Upper lobe of left lung (tissue), 6 donors: ENCODE results near the gene PCNX2. TPM values are rescaled to one million over a fixed set of nuclear protein-coding genes. Genes with fewer than 3 reads are reported as not detected.

Experiments used
- ATAC-seq, 2 donors: fragments of 200-7000 bp; cut with Tn5 transposase; one replicate each; pipeline ENCODE4 v1.9.1; 2022; ENCODE audit warnings: mild to moderate bottlenecking in 2 of 2, moderate library complexity in 2 of 2; ENCODE audit not compliant: low FRiP score in 2 of 2
- DNase-seq, 2 donors: peaks; one replicate each; pipeline ENCODE4 v3.0.0-alpha.2; 2019 to 2020
- H3K27ac ChIP-seq, 4 donors: fragments of 200-600 bp; sonication (generic); one replicate each; pipeline ENCODE4 v1.5.1; 2016 to 2019
- H3K27me3 ChIP-seq, 4 donors: fragments of 200-600 bp; sonication (generic); one replicate each; pipeline ENCODE4 v1.5.1; 2017 to 2019
- H3K36me3 ChIP-seq, 4 donors: fragments of 200-600 bp; sonication (generic); one replicate each; pipeline ENCODE4 v1.5.1; 2016 to 2019
- H3K4me1 ChIP-seq, 4 donors: fragments of 200-600 bp; sonication (generic); one replicate each; pipeline ENCODE4 v1.5.1; 2018 to 2019
- H3K4me3 ChIP-seq, 4 donors: fragments of 200-600 bp; sonication (generic); one replicate each; pipeline ENCODE4 v1.5.1; 2017 to 2019; ENCODE audit warnings: mild to moderate bottlenecking in 2 of 4, moderate library complexity in 1 of 4
- H3K9me3 ChIP-seq, 4 donors: fragments of 200-600 bp; sonication (generic); one replicate each; pipeline ENCODE4 v1.5.1; 2018 to 2019
- CTCF ChIP-seq, 6 experiments: fragments of 450-650 bp in 4 of 6; fragments of 200-600 bp in 2 of 6; sonication (generic) in 2 of 6; IDR thresholded peaks; one replicate each; pipeline ENCODE4 v1.5.1; 2016 to 2019; ENCODE audit warnings: antibody characterized with exemption in 6 of 6
- EP300 ChIP-seq, 4 donors: sonication (generic); formaldehyde crosslinking; IDR thresholded peaks; one replicate each; pipeline ENCODE4 v1.5.1; 2017; ENCODE audit warnings: antibody characterized with exemption in 4 of 4, control low read depth in 2 of 4
- POLR2A ChIP-seq, 4 donors: fragments of 450-650 bp; IDR thresholded peaks; one replicate each; pipeline ENCODE4 v1.5.1; 2016 to 2017; ENCODE audit warnings: antibody characterized with exemption in 4 of 4, mild to moderate bottlenecking in 2 of 4
- POLR2AphosphoS5 ChIP-seq, 2 donors: sonication (generic); formaldehyde crosslinking; IDR thresholded peaks; one replicate each; pipeline ENCODE4 v1.5.1; 2017; ENCODE audit warnings: antibody characterized with exemption in 2 of 2
- WGBS, 2 donors: methylation state at CpG; one replicate each; pipeline ENCODE4 v1.1.5; 2017 to 2018; 5-methylcytosine and 5-hydroxymethylcytosine counted together
- total RNA-seq, 6 donors: library from RNA; depleted of rRNA in 4 of 6; stranded (reverse); fragments of >200 nt in 4 of 6; gene quantifications; one replicate each; pipeline versions ENCODE4 v1.1.0 to v1.2.1, GENCODE V29; 2016 to 2021
- donor health status: DM: no; HTN: no; CAD: no; lungs with moderate emphysema.
- donor health status: DM: no; HTN: yes; CAD: no; lungs with severe emphysema.

PCNX2 gene
- total RNA-seq, 6 donors from 2014 or later = 8.2 to 27.2 (median 14.5) TPM

GRCh38 chr1:233193741-233194140 lies 101.8 kb downstream of the PCNX2 start:
- H3K4me3 ChIP-seq = no peak overlapping the region
- no peak for TF ChIP-seq POLR2A (IDR thresholded peaks at IDR 0.05)
- TF ChIP-seq EP300 (IDR thresholded peaks at IDR 0.05) = no peak
- no peak for TF ChIP-seq POLR2AphosphoS5 (IDR thresholded peaks at IDR 0.05)
- no peak for TF ChIP-seq CTCF (IDR thresholded peaks at IDR 0.05)
- peaks cover 0 to 10% (median 2%) of the 10 kb centered on the region in 4 donors for H3K9me3 ChIP-seq
- H3K27ac ChIP-seq = no peak overlapping the region
- no peaks in the 10 kb centered on the region for H3K27me3 ChIP-seq
- WGBS, 2 donors = 92% methylated on average over 3 of the region's 3 CpGs
- no peak for ATAC-seq
- no peaks in the 10 kb centered on the region for H3K36me3 ChIP-seq
- no peak for DNase-seq
- H3K4me1 ChIP-seq = no peaks in the 10 kb centered on the region

- no peak overlapping the region for H3K4me3 ChIP-seq
- no peak for DNase-seq
- no peaks in the 10 kb centered on the region for H3K4me1 ChIP-seq
- H3K27ac ChIP-seq = no peak overlapping the region
- TF ChIP-seq POLR2A (IDR thresholded peaks at IDR 0.05) = no peak
- TF ChIP-seq POLR2AphosphoS5 (IDR thresholded peaks at IDR 0.05) = no peak
- no peak for TF ChIP-seq EP300 (IDR thresholded peaks at IDR 0.05)
- no peak for TF ChIP-seq CTCF (IDR thresholded peaks at IDR 0.05)
- ATAC-seq = no peak
- H3K27me3 ChIP-seq = no peaks in the 10 kb centered on the region
- H3K9me3 ChIP-seq = peaks cover 0 to 10% (median 2%) of the 10 kb centered on the region in 4 donors
- WGBS, 2 donors = 60 to 61% methylated on average over 5 of the region's 5 CpGs
- H3K36me3 ChIP-seq = no peaks in the 10 kb centered on the region
Measured at GRCh38 chr1:233190987-233191386, 104.5 kb downstream of the PCNX2 start.

GRCh38 chr1:233189526-233189925 lies 106.0 kb downstream of the PCNX2 start:
- ATAC-seq (no peak), DNase-seq (no peak)
- Histone ChIP-seq H3K4me1 (no peaks in the 10 kb centered on the region), H3K4me3 (no peak overlapping the region), H3K9me3 (no peaks in the 10 kb centered on the region), H3K27ac (no peak overlapping the region), H3K36me3 (no peaks in the 10 kb centered on the region), H3K27me3 (no peaks in the 10 kb centered on the region)
- 90 to 95% methylated on average over 3 of the region's 3 CpGs for WGBS, 2 donors
- TF ChIP-seq POLR2A (IDR thresholded peaks at IDR 0.05) (no peak), CTCF (IDR thresholded peaks at IDR 0.05) (no peak), EP300 (IDR thresholded peaks at IDR 0.05) (no peak), POLR2AphosphoS5 (IDR thresholded peaks at IDR 0.05) (no peak)

- ATAC-seq (no peak), DNase-seq (no peak)
- no peak for TF ChIP-seq POLR2AphosphoS5 (IDR thresholded peaks at IDR 0.05)
- no peak for TF ChIP-seq CTCF (IDR thresholded peaks at IDR 0.05)
- TF ChIP-seq POLR2A (IDR thresholded peaks at IDR 0.05) = no peak
- TF ChIP-seq EP300 (IDR thresholded peaks at IDR 0.05) = no peak
- Histone ChIP-seq H3K36me3 (no peaks in the 10 kb centered on the region), H3K4me1 (no peaks in the 10 kb centered on the region), H3K27me3 (no peaks in the 10 kb centered on the region), H3K4me3 (no peak overlapping the region), H3K27ac (no peak overlapping the region), H3K9me3 (no peaks in the 10 kb centered on the region)
- 84 to 88% methylated on average over 4 of the region's 4 CpGs for WGBS, 2 donors
Measured at GRCh38 chr1:233188061-233188460, 107.5 kb downstream of the PCNX2 start.

- ATAC-seq (no peak), DNase-seq (no peak)
- 84 to 85% methylated on average over 8 of the region's 8 CpGs for WGBS, 2 donors
- H3K4me1 ChIP-seq = no peaks in the 10 kb centered on the region
- H3K36me3 ChIP-seq = no peaks in the 10 kb centered on the region
- no peak for TF ChIP-seq POLR2AphosphoS5 (IDR thresholded peaks at IDR 0.05)
- TF ChIP-seq POLR2A (IDR thresholded peaks at IDR 0.05) = no peak
- no peak for TF ChIP-seq CTCF (IDR thresholded peaks at IDR 0.05)
- TF ChIP-seq EP300 (IDR thresholded peaks at IDR 0.05) = no peak
- H3K27ac ChIP-seq = no peak overlapping the region
- H3K4me3 ChIP-seq = no peak overlapping the region
- H3K9me3 ChIP-seq = no peaks in the 10 kb centered on the region
- no peaks in the 10 kb centered on the region for H3K27me3 ChIP-seq
Measured at GRCh38 chr1:233183226-233184020, 112.1 kb downstream of the PCNX2 start.
